Renal cortical epithelial cell (primary cell): ENCODE results near the gene ZSWIM6. TPM values are rescaled to one million over a fixed set of nuclear protein-coding genes. Genes with fewer than 3 reads are reported as not detected.

Source experiments
- DNase-seq: peaks from one replicate; pipeline ENCODE4 v3.0.0-alpha.2; 2011; ENCODE audit warnings: low read depth
- total RNA-seq: library from RNA; depleted of rRNA; stranded (reverse); fragments of >200 nt; gene quantifications from 2 replicates; pipeline ENCODE4 v1.2.3, GENCODE V29; 2014

Gene ZSWIM6
- total RNA-seq, 1 donor from 2014 or later: 20.7 TPM

- DNase-seq: no peak
Observed at GRCh38 chr5:61538722-61539501, 206.9 kb downstream of the ZSWIM6 start.

GRCh38 chr5:61549530-61549929 lies 217.5 kb downstream of the ZSWIM6 start:
- no peak for DNase-seq

DNA sequence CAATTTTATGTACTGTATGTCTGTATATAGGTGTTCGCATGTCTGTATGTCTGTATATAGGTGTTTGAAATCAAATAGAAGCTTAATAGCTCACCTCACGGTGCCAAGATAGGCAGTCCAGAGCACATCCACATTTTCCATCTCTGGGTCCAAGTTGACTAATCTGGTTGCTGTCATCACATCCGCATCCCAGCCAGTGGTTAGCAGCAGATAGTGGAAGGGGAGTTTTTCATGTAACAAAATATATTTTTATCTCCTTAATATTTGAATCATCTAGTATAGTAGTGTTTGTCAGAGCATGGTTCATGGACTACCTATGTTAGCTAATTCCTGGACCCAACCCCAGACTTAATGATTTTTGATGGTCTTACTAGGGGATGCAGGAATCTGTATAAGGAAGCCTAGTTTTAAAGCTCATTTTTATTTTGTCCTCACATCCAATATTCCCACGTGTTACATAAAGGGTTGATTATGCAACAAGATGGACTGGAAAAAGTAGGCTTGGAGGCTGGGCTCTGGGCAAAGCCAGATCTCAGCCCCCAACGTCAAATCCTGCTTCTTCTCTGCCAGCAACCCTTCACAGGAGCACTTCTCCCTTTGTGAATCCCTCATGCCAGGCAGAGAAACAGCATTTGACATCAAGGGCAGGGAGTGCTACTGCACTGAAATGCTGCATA lies 219.7 kb downstream of the ZSWIM6 start:
- no peak for DNase-seq

GRCh38 chr5:61559146-61559545 lies 227.1 kb downstream of the ZSWIM6 start:
- no peak for DNase-seq

- no peak for DNase-seq
Observed at GRCh38 chr5:61559722-61560121, 227.7 kb downstream of the ZSWIM6 start.

GRCh38 chr5:61563401-61563800 lies 231.3 kb downstream of the ZSWIM6 start:
- DNase-seq: no peak

DNA sequence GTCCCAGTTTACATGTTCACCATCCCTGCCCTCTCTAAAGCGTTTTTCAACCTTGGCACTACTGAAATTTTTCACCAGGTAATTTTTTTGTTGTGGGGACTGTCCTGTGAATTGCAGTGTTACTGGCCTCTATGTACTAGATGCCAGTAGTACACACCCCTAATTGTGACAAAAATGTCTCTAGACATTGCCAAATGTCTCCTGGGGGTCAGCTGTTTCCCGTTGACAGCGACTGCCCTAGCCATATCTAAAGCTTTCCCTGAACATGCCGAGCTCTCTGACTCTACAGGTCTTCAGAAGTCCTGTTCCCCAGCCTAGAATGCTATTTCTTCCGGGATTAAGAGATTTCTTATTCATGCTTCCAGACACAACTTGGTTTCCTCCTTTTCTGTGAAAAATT lies 235.3 kb downstream of the ZSWIM6 start:
- DNase-seq: no peak

- no peak for DNase-seq
Observed at GRCh38 chr5:61569353-61569752, 237.3 kb downstream of the ZSWIM6 start.

GRCh38 chr5:61570767-61571166 lies 238.7 kb downstream of the ZSWIM6 start:
- DNase-seq: no peak

DNA sequence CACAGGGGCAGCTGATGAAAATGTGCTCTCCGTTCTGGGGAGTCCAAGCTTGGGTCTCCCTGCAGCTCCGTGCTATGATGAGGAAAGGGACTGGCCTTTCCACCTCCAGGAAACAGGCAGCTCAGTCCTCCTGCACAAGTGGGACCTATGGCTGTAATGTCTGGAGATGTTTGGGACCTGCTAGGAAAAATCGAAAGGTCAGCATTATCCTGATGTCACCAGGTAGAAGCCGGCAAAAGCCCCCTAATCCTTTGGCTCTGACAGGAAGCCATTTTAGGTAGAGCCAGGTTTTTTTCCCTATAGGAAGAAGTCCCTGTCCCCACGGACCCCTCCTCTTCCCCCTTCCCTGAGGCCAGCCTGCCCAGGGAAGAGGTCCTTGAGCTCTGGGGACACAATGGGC lies 240.9 kb downstream of the ZSWIM6 start:
- no peak for DNase-seq

DNA sequence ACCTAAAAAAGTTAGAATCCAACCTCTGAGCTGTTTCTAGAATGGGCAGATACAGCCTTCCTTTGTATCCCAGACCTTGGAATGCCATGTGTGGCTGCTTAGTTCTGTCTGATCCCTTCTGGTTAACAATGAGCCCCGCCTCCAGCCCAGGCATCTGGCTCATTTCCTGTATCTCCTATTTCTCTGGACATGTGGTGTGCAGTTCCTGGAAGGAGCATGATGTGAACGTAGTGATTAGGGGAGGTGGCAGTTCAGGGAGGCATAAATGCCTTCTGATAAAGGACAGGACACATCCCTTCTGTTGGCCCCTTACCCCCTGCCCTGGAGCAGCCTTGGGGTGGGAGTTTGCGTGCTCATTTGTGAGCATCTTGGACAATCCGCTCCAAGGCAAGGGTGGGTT lies 243.0 kb downstream of the ZSWIM6 start:
- peak; percentile 69 for DNase-seq

DNA sequence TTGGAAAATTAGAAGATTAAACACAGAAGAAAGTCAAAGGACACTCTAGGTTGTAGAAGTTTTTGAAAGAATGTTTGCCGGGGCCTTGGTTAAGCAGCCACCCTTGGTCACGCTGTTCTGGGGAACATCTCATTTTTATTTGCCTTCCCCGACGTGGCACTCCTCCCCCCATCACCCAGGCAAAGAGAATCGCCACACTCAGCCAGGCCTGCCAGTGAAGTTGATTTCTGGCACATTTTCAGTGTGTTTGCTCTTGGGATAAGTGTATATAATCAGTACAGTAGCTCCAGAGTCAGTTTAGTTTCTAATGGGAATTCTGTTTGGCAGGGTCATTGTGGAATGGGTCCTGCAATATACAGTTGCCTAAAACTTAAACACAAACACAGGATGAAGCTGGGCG lies 243.5 kb downstream of the ZSWIM6 start:
- DNase-seq: no peak

- DNase-seq: no peak
Observed at GRCh38 chr5:61576556-61576955, 244.5 kb downstream of the ZSWIM6 start.

- no peak for DNase-seq
Observed at GRCh38 chr5:61578858-61579503, 246.9 kb downstream of the ZSWIM6 start.

- DNase-seq: no peak
Observed at GRCh38 chr5:61582205-61582820, 250.3 kb downstream of the ZSWIM6 start.

GRCh38 chr5:61582887-61583286 lies 250.8 kb downstream of the ZSWIM6 start:
- DNase-seq: no peak

- peak; percentile 40 for DNase-seq
Observed at GRCh38 chr5:61586096-61587084, 254.3 kb downstream of the ZSWIM6 start.

DNA sequence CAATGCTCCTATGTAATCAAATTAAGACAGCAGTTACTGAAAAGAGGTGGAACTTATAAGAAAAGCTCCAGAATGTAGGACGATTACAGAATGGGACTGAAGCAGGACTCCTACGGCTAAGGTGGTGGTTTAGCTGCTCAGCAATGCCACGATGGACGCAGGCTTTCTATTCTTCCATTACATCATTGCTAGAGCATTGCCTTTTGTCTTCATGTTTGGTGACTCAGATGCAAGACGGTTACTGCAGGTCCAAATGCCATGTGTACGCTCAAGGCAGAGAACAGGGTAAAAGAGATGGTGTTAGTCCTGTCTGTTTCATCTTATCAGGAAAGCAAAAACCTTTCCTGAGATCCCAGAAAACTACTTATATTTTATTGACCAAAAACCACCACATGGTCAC lies 255.1 kb downstream of the ZSWIM6 start:
- DNase-seq: no peak

DNA sequence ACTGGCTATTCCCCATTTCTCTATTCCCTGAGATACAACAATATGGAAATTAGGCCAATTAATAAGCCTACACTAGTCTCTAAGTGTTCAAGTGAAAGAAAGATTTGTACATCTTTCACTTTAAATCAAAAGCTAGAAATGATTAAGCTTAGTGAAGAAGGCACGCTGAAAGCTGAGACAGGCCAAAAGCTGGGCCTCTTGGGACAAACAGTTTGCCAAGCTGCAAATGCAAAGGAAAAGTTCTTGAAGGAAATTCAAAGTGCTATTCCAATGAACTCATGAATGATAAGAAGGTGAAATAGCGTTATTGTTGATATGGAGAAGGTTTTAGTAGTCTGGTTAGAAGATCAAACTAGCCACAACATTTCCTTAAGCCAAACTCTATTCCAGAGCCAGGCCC lies 256.2 kb downstream of the ZSWIM6 start:
- no peak for DNase-seq

DNA sequence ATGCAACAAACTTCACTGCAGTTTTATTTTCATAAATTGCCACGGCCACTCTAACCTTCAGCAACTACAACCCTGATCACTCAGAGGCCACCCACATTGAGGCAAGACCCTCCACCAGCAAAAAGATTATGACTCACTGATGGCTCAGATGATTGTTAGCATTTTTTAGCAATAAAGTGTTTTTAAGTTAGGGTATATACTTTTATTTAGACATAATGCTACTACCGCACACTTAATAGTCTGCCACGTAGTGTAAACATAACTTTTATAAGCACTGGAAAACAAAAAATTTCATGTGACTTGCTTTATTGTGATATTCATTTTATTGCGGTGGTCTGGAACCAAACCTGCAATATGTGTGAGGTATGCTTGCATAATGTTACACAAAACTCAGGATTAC lies 257.9 kb downstream of the ZSWIM6 start:
- no peak for DNase-seq

DNA sequence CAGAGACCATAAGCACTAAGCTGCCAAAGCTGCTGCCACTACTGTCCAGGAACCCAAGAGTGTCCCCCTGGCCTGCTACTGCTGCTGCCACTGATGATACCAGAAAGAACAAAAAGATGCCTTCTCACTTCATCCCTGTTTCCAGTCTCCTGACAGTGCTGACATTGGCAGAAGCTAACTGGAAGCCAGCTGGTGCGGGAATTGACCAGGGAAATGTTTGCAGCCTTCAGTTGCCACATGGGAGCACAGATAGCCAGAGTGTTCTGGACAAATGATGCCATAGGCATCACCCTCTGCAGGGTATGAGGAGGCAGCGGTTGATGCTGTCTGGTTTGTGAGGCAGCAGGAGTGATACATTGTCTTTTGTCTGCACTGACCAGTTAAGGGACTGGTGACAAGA lies 258.4 kb downstream of the ZSWIM6 start:
- no peak for DNase-seq
